NCI-H2029 (cell line): ENCODE measurements around the gene SPECC1L.

Experiments used
- DNase-seq: peaks from one replicate; lab custom pipeline; 2025; lab: John Stamatoyannopoulos, UW

Gene SPECC1L

GRCh38 chr22:24363243-24363642 is 92.6 kb downstream of the SPECC1L start:
- no peak for DNase-seq

- no peak for DNase-seq
These were observed 96.1 kb downstream of the SPECC1L start for GRCh38 chr22:24366701-24367100.

- no peak for DNase-seq
These were observed 97.2 kb downstream of the SPECC1L start for GRCh38 chr22:24367841-24368240.

GRCh38 chr22:24370401-24370800 is 99.8 kb downstream of the SPECC1L start:
- DNase-seq = no peak

- DNase-seq = no peak
These were observed 105.4 kb downstream of the SPECC1L start for GRCh38 chr22:24376002-24376401.

- DNase-seq = no peak
These were observed 106.0 kb downstream of the SPECC1L start for GRCh38 chr22:24376586-24376985.

GRCh38 chr22:24379536-24379935 is 108.9 kb downstream of the SPECC1L start:
- no peak for DNase-seq

GRCh38 chr22:24380220-24380904 is 109.7 kb downstream of the SPECC1L start:
- no peak for DNase-seq

- no peak for DNase-seq
These were observed 110.2 kb downstream of the SPECC1L start for GRCh38 chr22:24380905-24381230.

- no peak for DNase-seq
These were observed 112.4 kb downstream of the SPECC1L start for GRCh38 chr22:24383061-24383460.

- no peak for DNase-seq
These were observed 113.5 kb downstream of the SPECC1L start for GRCh38 chr22:24384131-24384530.

GRCh38 chr22:24386937-24387471 is 116.4 kb downstream of the SPECC1L start:
- DNase-seq = no peak

- DNase-seq = no peak
These were observed 119.0 kb downstream of the SPECC1L start for GRCh38 chr22:24389680-24390079.

GRCh38 chr22:24390156-24390555 is 119.5 kb downstream of the SPECC1L start:
- DNase-seq = no peak

- DNase-seq = no peak
These were observed 119.9 kb downstream of the SPECC1L start for GRCh38 chr22:24390576-24390975.

- no peak for DNase-seq
These were observed 121.2 kb downstream of the SPECC1L start for GRCh38 chr22:24391836-24392217.

GRCh38 chr22:24392218-24392931 is 121.7 kb downstream of the SPECC1L start:
- no peak for DNase-seq

GRCh38 chr22:24393012-24393559 is 122.5 kb downstream of the SPECC1L start:
- no peak for DNase-seq

GRCh38 chr22:24393848-24394247 is 123.2 kb downstream of the SPECC1L start:
- no peak for DNase-seq

- DNase-seq = no peak
These were observed 123.6 kb downstream of the SPECC1L start for GRCh38 chr22:24394254-24394653.

- DNase-seq = no peak
These were observed 127.8 kb downstream of the SPECC1L start for GRCh38 chr22:24398409-24398808.

- no peak for DNase-seq
These were observed 129.5 kb downstream of the SPECC1L start for GRCh38 chr22:24400034-24400725.
